Neural cell (in vitro differentiated cells): ENCODE measurements around the gene ACP4. TPM values are rescaled to one million over a fixed set of nuclear protein-coding genes. Genes with fewer than 3 reads are reported as not detected.

Source experiments
- H2AFZ ChIP-seq: fragments of 200-600, 300-800 bp; sonication (generic), shearing (Covaris generic); 2 replicates; pipeline ENCODE4 v1.6.0; 2014; ENCODE audit warnings: low read depth, mild to moderate bottlenecking, antibody characterized with exemption, low read length, moderate library complexity
- H3F3A ChIP-seq: fragments of 200-600 bp; shearing (Covaris generic); 2 replicates; pipeline ENCODE4 v1.6.1; 2016; ENCODE audit warnings: mild to moderate bottlenecking, moderate library complexity, mixed read lengths, antibody characterized with exemption, low read length; ENCODE audit not compliant: insufficient read depth, poor library complexity, severe bottlenecking
- H3K27ac ChIP-seq: fragments of 200-600, 300-800 bp; sonication (generic), shearing (Covaris generic); 2 replicates; pipeline ENCODE4 v1.5.1; 2014; ENCODE audit warnings: mild to moderate bottlenecking, low read length, moderate library complexity
- H3K27me3 ChIP-seq: fragments of 300-800, 200-600 bp; sonication (generic), shearing (Covaris generic); 2 replicates; pipeline ENCODE4 v1.6.0; 2014; ENCODE audit warnings: mild to moderate bottlenecking, low read depth, low read length, moderate library complexity; ENCODE audit not compliant: insufficient read depth
- H3K36me3 ChIP-seq: fragments of 300-800, 200-600 bp; sonication (generic), shearing (Covaris generic); 2 replicates; pipeline ENCODE4 v1.5.1; 2014; ENCODE audit warnings: mild to moderate bottlenecking, antibody characterized with exemption, low read length, moderate library complexity; ENCODE audit not compliant: insufficient read depth
- H3K4me2 ChIP-seq: fragments of 300-800, 200-600 bp; sonication (generic), shearing (Covaris generic); 2 replicates; pipeline ENCODE4 v1.6.0; 2014; ENCODE audit warnings: mild to moderate bottlenecking, low read length
- H3K4me3 ChIP-seq: fragments of 300-800, 200-600 bp; sonication (generic), shearing (Covaris generic); 2 replicates; pipeline ENCODE4 v1.5.1; 2014; ENCODE audit warnings: mild to moderate bottlenecking, low read length, moderate library complexity
- H3K79me2 ChIP-seq: fragments of 200-600 bp; shearing (Covaris generic); replicated peaks from 2 replicates; pipeline ENCODE4 v1.6.0; 2014; ENCODE audit warnings: mild to moderate bottlenecking, low read length, moderate library complexity; ENCODE audit not compliant: insufficient read depth
- H3K9ac ChIP-seq: fragments of 300-800, 200-600 bp; sonication (generic), shearing (Covaris generic); 2 replicates; pipeline ENCODE4 v1.6.1; 2016; ENCODE audit warnings: mild to moderate bottlenecking, low read length, mixed read lengths
- H3K9me2 ChIP-seq: fragments of 200-600 bp; shearing (Covaris generic); 2 replicates; pipeline ENCODE4 v1.6.1; 2016; ENCODE audit warnings: mild to moderate bottlenecking, low read length, mixed read lengths; ENCODE audit not compliant: insufficient read depth
- H3K9me3 ChIP-seq: fragments of 200-600, 300-800 bp; sonication (generic), shearing (Covaris generic); 2 replicates; pipeline ENCODE4 v1.6.1; 2016; ENCODE audit warnings: mild to moderate bottlenecking, mixed run types, low read length, moderate library complexity, mixed read lengths
- H4K20me1 ChIP-seq: fragments of 200-600 bp; shearing (Covaris generic); 2 replicates; pipeline ENCODE4 v1.6.1; 2016; ENCODE audit warnings: mild to moderate bottlenecking, mixed run types; ENCODE audit not compliant: insufficient read depth
- EP300 ChIP-seq: fragments of 450-650 bp; conservative IDR thresholded peaks from 2 replicates; pipeline ENCODE4 v1.6.1; 2014; ENCODE audit warnings: antibody characterized with exemption, mild to moderate bottlenecking, moderate library complexity; ENCODE audit not compliant: poor library complexity, severe bottlenecking
- EZH2 ChIP-seq: fragments of 200-600, 300-800 bp; shearing (Covaris generic), sonication (generic); IDR thresholded peaks from 2 replicates; pipeline ENCODE4 v1.6.1; 2014; ENCODE audit warnings: antibody characterized with exemption, low read length, borderline replicate concordance, mild to moderate bottlenecking; ENCODE audit not compliant: insufficient read depth, poor library complexity, severe bottlenecking
- MXI1 ChIP-seq: fragments of 450-650 bp; conservative IDR thresholded peaks from 2 replicates; pipeline ENCODE4 v1.6.1; 2014; ENCODE audit warnings: antibody characterized with exemption, mild to moderate bottlenecking; ENCODE audit not compliant: poor library complexity, severe bottlenecking
- POLR2AphosphoS5 ChIP-seq: IDR thresholded peaks from 2 replicates; pipeline ENCODE4 v1.6.1; 2012
- RAD21 ChIP-seq: fragments of 450-650 bp; conservative IDR thresholded peaks from 2 replicates; pipeline ENCODE4 v1.6.1; 2014; ENCODE audit warnings: antibody characterized with exemption, mild to moderate bottlenecking, moderate library complexity
- SMC3 ChIP-seq: fragments of 450-650 bp; conservative IDR thresholded peaks from 2 replicates; pipeline ENCODE4 v1.6.1; 2014; ENCODE audit warnings: antibody characterized with exemption, mild to moderate bottlenecking, moderate library complexity; ENCODE audit not compliant: poor library complexity
- TAF1 ChIP-seq: IDR thresholded peaks from 2 replicates; pipeline ENCODE4 v1.6.1; 2012; ENCODE audit warnings: low read depth
- polyA plus RNA-seq: library from polyadenylated mRNA; depleted of rRNA; stranded (reverse); fragments of >200 nt; gene quantifications from 2 replicates; pipeline ENCODE4 v1.2.3, GENCODE V29; 2014
- TF ChIP-seq, protein P1 (sequence below): fragments of 450-650 bp; IDR thresholded peaks from 2 replicates; pipeline ENCODE4 v1.5.1; 2014; ENCODE audit warnings: antibody characterized with exemption, mild to moderate bottlenecking, moderate library complexity; ENCODE audit not compliant: poor library complexity, severe bottlenecking
- TF ChIP-seq, protein P2 (sequence below): IDR thresholded peaks from 2 replicates; pipeline ENCODE4 v1.6.1; 2012; ENCODE audit warnings: borderline replicate concordance

The ACP4 gene
- polyA plus RNA-seq, 1 donor from 2014 or later: not detected

DNA sequence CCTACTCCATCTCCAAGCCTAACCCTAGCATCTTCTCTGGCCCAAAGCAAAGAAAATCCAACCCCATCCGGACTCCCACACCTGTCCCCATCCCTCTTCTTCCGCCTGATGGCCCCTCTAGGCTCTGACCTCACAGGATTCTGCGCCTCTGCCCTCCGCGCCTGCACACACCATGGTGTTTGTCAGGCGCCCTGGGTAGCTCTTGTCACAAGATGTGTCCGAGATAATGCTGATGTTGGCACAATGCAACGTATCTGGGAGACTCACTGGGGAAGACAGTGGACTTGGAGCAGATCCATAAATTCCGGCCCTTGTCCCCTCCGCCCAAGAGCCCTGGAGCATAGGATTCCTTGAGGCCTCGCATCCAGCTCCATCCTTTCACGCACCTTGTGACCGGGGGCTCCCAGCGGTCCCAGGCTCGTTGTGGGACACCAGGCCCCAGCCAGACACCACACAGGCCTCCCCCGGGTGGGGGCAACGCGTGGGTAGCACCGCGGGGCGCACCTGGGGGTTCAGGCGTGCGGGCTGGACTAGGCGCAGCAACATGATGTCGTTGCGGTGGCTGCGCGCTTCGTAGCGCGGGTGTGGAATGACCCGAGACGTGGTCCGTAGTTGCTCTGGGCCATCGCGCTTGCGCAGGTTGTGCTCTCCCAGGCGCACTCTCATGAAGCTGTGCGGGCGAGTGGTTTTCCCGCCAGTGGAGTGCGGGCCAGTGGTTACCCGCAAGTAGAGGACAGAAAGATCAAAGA, 36.5 kb downstream of the ACP4 start:
- no peak overlapping the region for H3K27ac ChIP-seq
- no peaks in the 10 kb centered on the region for H3K79me2 ChIP-seq
- no peak for TF ChIP-seq POLR2AphosphoS5
- no peak for TF ChIP-seq SMC3
- TF ChIP-seq TAF1: no peak
- TF ChIP-seq RAD21: no peak
- TF ChIP-seq, protein P1, sequence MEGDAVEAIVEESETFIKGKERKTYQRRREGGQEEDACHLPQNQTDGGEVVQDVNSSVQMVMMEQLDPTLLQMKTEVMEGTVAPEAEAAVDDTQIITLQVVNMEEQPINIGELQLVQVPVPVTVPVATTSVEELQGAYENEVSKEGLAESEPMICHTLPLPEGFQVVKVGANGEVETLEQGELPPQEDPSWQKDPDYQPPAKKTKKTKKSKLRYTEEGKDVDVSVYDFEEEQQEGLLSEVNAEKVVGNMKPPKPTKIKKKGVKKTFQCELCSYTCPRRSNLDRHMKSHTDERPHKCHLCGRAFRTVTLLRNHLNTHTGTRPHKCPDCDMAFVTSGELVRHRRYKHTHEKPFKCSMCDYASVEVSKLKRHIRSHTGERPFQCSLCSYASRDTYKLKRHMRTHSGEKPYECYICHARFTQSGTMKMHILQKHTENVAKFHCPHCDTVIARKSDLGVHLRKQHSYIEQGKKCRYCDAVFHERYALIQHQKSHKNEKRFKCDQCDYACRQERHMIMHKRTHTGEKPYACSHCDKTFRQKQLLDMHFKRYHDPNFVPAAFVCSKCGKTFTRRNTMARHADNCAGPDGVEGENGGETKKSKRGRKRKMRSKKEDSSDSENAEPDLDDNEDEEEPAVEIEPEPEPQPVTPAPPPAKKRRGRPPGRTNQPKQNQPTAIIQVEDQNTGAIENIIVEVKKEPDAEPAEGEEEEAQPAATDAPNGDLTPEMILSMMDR: no peak
- no peak for TF ChIP-seq MXI1
- no peak for TF ChIP-seq EP300
- TF ChIP-seq EZH2: no peak
- TF ChIP-seq, protein P2, sequence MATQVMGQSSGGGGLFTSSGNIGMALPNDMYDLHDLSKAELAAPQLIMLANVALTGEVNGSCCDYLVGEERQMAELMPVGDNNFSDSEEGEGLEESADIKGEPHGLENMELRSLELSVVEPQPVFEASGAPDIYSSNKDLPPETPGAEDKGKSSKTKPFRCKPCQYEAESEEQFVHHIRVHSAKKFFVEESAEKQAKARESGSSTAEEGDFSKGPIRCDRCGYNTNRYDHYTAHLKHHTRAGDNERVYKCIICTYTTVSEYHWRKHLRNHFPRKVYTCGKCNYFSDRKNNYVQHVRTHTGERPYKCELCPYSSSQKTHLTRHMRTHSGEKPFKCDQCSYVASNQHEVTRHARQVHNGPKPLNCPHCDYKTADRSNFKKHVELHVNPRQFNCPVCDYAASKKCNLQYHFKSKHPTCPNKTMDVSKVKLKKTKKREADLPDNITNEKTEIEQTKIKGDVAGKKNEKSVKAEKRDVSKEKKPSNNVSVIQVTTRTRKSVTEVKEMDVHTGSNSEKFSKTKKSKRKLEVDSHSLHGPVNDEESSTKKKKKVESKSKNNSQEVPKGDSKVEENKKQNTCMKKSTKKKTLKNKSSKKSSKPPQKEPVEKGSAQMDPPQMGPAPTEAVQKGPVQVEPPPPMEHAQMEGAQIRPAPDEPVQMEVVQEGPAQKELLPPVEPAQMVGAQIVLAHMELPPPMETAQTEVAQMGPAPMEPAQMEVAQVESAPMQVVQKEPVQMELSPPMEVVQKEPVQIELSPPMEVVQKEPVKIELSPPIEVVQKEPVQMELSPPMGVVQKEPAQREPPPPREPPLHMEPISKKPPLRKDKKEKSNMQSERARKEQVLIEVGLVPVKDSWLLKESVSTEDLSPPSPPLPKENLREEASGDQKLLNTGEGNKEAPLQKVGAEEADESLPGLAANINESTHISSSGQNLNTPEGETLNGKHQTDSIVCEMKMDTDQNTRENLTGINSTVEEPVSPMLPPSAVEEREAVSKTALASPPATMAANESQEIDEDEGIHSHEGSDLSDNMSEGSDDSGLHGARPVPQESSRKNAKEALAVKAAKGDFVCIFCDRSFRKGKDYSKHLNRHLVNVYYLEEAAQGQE: no peak
- H3K36me3 ChIP-seq: no peaks in the 10 kb centered on the region
- H3K9ac ChIP-seq: no peak overlapping the region
- H4K20me1 ChIP-seq: no peaks in the 10 kb centered on the region
- H3K4me3 ChIP-seq: no peak overlapping the region
- H3F3A ChIP-seq: no peaks in the 10 kb centered on the region
- no peaks in the 10 kb centered on the region for H3K9me2 ChIP-seq
- peaks cover 17% of the 10 kb centered on the region for H3K27me3 ChIP-seq
- no peaks in the 10 kb centered on the region for H3K9me3 ChIP-seq
- H2AFZ ChIP-seq: no peak overlapping the region
- no peak overlapping the region for H3K4me2 ChIP-seq

DNA sequence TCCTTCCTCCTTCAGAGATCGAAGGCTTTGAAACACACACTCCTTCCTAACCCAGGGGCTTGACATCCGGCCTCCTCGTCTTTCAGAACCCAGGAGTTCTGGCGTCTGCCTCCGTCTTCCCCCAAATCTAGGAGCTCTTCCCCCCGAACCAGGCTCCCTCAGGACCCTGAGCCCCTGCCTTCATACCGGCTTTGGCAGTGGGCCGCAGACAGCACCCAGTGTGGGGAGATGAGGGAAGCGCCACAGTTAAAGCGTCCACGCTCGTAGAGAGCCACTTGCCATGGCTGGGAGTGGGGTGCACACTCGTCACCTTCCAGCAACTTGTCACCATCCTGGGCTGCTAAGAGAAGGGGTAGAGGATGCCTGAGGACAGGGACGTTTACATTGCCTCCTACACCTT, 37.3 kb downstream of the ACP4 start:
- Histone ChIP-seq H3K79me2 (no peaks in the 10 kb centered on the region), H3K9me2 (no peaks in the 10 kb centered on the region), H3K36me3 (no peaks in the 10 kb centered on the region), H2AFZ (no peak overlapping the region), H3K9ac (no peak overlapping the region), H3K27me3 (peaks cover 9% of the 10 kb centered on the region), H3K27ac (no peak overlapping the region), H3K4me2 (no peak overlapping the region), H3F3A (no peaks in the 10 kb centered on the region), H3K4me3 (no peak overlapping the region), H4K20me1 (no peaks in the 10 kb centered on the region), H3K9me3 (no peaks in the 10 kb centered on the region)
- TF ChIP-seq EZH2 (no peak), MXI1 (no peak), SMC3 (no peak), POLR2AphosphoS5 (no peak), TAF1 (no peak), RAD21 (no peak)
- TF ChIP-seq, protein P2: no peak
